GM19372 (cell line): Measurements from ENCODE around the gene TNRC18.
"Not testable (repeated sequence)": the region's sequence is repeated elsewhere in the genome, so short reads cannot be mapped to it uniquely, and the experiment has no call there.

Experiments used
- ATAC-seq: cut with Tn5 transposase; IDR thresholded peaks from one replicate; pipeline ENCODE4 v1.9.1; 2021; ENCODE audit warnings: mild to moderate bottlenecking, low read depth, moderate library complexity; ENCODE audit not compliant: unreplicated experiment

Gene TNRC18

GRCh38 chr7:5296611-5297226 lies 126.9 kb downstream of the TNRC18 start:
- ATAC-seq: no peak

GRCh38 chr7:5296015-5296610 lies 127.5 kb downstream of the TNRC18 start:
- no peak for ATAC-seq

DNA sequence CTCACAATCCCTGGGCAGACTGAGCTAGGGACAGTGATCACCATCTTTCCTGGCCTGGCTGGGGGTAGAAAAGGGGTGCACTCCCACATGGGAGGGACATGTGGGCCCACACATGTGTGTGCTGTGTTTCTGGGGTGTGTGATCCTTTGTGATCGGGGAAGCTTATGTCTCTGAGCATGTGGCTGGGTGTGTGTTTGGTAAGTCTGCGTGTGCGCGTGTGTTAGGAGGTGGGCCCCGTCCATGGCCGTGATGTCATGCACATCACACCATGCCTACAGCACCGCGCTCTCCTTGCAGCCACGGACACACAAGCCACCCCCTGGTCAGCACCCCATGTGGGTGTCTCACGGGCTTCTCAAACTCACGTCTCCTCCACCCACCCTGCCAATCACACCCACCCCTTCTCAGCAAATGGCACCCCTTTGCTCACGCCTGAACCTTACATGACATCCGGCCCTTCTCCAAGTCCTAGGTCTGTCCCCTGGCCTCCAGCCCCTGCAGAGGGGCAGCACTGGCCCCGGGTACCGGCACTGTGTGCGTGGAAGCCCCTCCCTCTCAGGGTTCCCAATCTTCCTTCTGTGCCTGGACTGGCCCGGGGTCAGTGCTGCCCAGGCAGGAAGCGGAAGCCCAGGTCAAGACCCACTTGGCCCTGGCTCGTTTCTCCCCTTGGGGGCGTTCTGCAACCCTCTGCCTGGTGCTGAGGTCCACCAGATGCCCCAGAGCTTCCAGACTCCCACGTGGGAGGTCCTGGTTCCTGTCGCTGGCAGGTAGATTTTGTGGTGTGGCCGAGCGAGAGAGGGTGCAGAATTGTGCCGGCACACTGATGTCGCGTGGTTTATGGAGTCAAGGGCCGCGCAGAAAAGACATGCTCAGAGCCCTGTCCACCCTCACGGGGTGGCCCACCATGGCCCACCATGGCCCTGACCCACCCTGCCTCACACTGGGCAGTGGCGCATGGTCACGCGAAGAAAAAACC lies 128.3 kb downstream of the TNRC18 start:
- ATAC-seq: no peak

- no peak for ATAC-seq
Measured at GRCh38 chr7:5294169-5294987, 129.3 kb downstream of the TNRC18 start.

- not testable (repeated sequence) for ATAC-seq
Measured at GRCh38 chr7:5291711-5292335, 131.8 kb downstream of the TNRC18 start.

GRCh38 chr7:5291301-5291700 lies 132.3 kb downstream of the TNRC18 start:
- ATAC-seq: no peak

DNA sequence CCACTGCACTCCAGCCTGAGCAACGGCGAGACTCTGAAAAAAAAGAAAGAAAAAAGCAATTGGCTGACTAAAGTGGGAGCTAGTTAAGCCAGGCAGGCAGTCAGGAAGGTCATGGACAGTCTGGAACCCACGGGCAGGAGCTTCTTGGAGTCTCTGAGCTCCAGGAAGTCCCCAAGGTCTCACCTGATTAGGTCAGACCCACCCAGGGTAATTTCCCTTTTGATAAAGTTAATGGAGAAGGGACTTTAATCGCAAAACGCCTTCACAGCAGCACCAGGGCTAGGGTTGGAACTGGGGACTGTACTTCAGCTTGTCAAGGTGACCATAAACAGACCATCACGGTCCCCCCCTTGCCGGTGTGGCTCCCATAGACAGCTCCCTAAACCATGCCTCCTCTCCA lies 134.3 kb downstream of the TNRC18 start:
- ATAC-seq: no peak

- ATAC-seq: not testable (repeated sequence)
Measured at GRCh38 chr7:5288560-5288959, 135.1 kb downstream of the TNRC18 start.

DNA sequence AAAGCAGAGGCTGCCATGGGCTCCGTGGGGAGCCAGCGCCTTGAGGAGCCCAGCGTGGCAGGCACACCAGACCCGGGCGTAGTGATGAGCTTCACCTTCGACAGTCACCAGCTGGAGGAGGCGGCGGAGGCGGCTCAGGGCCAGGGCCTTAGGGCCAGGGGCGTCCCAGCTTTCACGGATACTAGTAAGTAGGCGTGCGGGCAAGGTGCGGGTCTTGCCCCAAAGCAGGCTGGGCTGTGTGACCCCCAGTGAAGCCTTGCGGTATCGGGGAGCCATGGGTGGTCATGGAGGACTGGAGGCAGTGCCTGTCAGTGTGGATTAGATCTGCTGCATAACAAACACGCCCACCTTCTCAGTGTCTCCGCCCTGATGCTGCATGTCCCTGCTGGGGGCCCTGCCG lies 135.8 kb downstream of the TNRC18 start:
- ATAC-seq: no peak

DNA sequence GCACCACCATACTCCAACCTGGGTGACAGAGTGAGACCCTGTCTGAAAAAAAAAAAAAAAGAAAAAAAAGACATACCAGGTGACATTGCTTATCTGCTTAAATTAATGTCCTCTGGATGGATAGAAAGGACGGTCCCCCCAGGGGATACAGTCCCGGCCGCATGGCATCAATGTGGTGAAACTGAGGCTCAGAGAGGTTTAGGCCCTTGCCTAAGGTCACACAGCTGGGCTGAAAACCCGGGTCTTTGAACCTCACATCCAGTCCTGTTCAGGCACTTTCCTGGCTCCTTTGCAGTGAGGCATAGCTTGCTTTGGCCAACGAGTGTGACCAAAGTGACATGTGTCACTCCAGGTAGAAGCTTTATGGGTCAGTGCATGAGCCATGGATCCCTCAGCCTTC lies 136.3 kb downstream of the TNRC18 start:
- not testable (repeated sequence) for ATAC-seq

GRCh38 chr7:5286933-5287332 lies 136.7 kb downstream of the TNRC18 start:
- ATAC-seq: no peak

DNA sequence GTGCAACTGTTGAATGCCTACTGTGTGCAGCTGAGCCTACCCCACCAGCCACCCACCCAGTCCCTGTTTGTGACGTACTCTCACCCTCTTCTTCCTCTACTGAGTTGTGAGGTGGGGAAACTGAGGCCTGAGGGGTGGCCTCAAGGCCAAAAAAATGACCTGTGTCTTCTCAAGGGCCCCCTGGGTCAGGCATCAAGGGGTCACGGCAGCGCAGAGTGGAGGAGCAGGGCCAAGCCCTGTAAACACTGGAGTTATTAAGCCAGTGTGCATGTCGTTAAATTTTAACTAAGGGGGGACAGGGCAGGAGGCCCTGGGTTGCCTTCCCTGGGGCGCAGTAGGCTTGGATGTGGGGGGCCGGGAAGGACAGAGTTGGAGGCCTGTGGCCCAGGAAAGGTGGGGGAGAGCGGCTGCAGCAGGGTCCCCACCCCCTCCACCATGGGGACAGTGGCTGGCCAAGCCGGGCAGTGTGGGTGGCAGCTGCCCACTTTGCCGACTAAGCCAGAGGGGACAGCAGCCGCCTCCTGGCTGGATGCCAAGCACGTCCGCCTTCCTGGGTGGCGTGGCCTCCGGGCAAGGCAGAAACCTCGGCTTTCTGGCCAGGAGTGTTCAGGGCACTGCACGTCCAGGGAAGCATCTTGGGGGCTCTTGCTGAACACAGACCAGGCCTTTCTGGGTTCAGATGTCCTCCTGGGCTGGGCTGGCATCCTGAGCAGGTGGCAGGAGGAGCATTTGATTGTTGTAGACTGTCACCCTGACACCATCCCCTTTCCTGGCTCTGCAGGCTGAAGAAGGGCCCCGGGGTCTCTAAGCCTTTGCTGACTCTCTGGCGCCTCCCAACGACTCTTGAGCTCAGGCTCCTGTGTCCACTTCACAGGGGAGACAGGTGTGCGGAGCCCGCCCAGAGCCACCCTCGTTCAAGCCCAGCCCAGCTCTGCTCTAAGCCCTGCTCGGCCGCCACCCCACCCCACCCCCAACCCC lies 139.0 kb downstream of the TNRC18 start:
- no peak for ATAC-seq

GRCh38 chr7:5283421-5284303 lies 140.0 kb downstream of the TNRC18 start:
- no peak for ATAC-seq

- ATAC-seq: peak; percentile 63
Measured at GRCh38 chr7:5282543-5283316, 140.9 kb downstream of the TNRC18 start, which contains the start of gene SLC29A4. SLC29A4 (plus strand) TSS chr7:5282943; CDS start chr7:5287817, 4,874 bp downstream.

GRCh38 chr7:5281598-5282500 lies 141.8 kb downstream of the TNRC18 start:
- not testable (repeated sequence) for ATAC-seq

DNA sequence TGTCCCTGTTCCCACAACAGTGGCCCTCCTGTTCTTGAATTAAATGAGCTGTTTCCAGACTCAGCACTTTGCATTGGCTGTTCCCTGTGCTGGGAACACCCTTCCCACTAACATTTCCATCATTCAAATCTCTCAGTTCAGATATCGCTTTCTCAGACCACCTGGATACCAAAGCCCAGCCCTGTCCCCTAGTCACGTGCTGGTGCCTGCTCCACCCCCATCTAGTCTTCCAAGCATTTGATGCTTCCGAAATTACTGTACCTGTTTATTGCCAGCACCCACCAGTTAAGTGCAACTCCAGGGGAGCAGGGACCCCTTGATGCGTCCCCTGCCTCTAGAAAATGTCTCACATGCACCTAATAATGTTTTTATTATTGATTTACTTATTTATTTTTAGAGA lies 143.9 kb downstream of the TNRC18 start:
- ATAC-seq: no peak
